ENCODE data around the gene PPL.

GRCh38 chr16:4962716-4963115 is 25.8 kb upstream of the PPL start:
- no peak for TF ChIP-seq CTCF (IDR thresholded peaks at IDR 0.05)
- TF ChIP-seq POLR2A (IDR thresholded peaks at IDR 0.05) = no peak

Data from testis (tissue), 2 donors.